Measurements from ENCODE around the gene TMEM247. TPM values are rescaled to one million over a fixed set of nuclear protein-coding genes. Genes with fewer than 3 reads are reported as not detected.

TMEM247 gene
- total RNA-seq, 2 experiments from 2014 or later = not detected

DNA sequence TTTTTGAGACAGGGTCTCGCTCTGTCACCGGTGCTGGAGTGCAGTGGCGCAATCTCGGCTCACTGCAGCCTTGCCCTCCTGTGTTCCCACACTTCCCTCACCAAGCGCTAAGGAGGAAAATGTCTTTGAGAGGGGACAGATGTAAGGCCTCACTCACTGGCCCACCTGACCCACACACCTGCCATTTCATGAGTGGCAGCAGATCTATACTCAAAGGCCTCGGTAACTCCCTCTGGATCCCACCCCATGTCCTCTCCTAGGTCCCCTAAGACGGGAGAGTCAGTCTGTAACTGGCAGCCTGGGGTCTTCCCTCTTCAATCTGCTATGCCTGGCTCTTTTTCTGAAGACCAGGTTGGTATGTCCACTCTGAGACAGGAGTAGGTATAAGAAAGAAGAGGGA lies 12.9 kb downstream of the TMEM247 start:
- no peak overlapping the region for H3K4me3 Mint-ChIP-seq
- peaks cover 3% of the 10 kb centered on the region for H3K4me1 Mint-ChIP-seq
- H3K9me3 Mint-ChIP-seq = no peaks in the 10 kb centered on the region

DNA sequence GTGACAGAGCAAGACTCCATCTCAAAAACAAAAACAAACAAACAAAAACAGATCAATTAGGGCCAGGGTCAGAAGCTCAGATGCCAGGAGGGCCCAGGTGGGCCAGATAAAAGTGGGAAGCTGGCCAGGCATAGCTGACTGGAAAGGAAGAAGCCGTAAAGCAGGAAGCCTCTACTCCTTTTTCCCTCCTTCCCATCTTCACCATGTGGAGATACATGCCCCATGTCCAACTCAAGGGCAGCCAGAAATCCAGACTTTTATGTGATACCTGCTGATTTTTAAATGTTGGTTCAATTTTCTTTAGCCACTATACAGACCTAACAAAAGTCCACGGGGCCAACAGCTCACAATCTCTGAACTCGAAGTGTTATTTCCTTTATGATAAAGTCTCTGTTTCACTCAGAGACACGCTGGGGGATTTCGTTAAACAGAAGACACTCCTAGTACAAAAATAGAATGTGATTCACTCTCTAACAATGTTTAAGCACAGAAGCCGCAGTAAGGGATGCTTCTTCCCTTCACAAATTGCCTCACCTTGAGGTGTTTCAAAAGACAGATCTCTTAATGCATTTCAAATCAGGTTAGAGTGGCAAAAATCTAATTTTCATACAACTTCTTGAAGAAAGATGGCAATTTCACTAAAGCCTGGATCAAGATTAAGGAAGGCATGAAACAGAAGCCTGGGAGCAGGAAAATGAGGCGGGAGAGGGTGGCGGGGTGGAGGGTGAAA lies 14.0 kb downstream of the TMEM247 start:
- no peak overlapping the region for H3K27ac Mint-ChIP-seq
- no peaks in the 10 kb centered on the region for H3K36me3 Mint-ChIP-seq
- peaks cover 2% of the 10 kb centered on the region for H3K27me3 Mint-ChIP-seq
- DNase-seq = no peak
- H3K4me3 Mint-ChIP-seq = no peak overlapping the region
- H3K4me1 Mint-ChIP-seq = peaks cover 3% of the 10 kb centered on the region
- H3K9me3 Mint-ChIP-seq = no peaks in the 10 kb centered on the region

More for the DNA sequence above, 12.9 kb downstream of the TMEM247 start:
- Mint-ChIP-seq H3K27me3 (no peaks in the 10 kb centered on the region), H3K27ac (no peak overlapping the region), H3K36me3 (no peaks in the 10 kb centered on the region)
- no peak for DNase-seq

DNA sequence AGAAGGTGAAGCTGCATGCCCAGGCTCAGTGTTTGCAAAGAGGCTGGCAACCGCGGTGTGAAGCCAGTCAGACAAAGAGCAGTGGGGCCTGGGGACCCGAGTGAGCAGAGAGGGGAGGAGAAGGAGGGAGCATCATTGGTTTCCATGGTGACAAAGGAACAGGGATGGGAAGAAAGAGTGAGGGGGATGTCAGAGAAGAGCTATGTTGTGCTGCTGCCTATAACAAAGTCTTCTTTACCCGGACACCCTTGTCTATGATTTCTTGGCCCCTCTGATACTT lies 14.5 kb downstream of the TMEM247 start:
- Mint-ChIP-seq H3K36me3 (no peaks in the 10 kb centered on the region), H3K4me1 (peaks cover 3% of the 10 kb centered on the region), H3K27ac (no peak overlapping the region), H3K9me3 (no peaks in the 10 kb centered on the region), H3K27me3 (peaks cover 8% of the 10 kb centered on the region), H3K4me3 (no peak overlapping the region)
- DNase-seq = no peak

DNA sequence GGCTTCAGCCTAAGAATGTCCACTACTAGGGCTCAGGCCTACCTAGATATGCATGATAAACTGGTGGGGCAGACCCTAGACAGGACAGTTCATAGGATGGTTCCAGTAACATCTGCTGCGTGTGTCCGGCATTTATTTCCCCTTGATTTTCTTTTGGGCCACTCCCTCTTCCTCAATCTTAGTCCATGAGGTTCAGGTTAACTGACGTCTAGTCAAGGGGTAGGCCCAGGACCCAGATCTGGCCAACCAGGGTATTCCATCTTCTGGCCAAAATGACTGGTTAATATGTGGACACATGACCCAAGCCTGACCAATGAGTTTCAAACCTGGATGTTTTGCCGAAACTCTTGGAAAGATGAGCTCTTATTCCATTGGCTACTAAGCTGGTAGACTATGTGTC lies 15.2 kb downstream of the TMEM247 start:
- H3K36me3 Mint-ChIP-seq = no peaks in the 10 kb centered on the region
- H3K27ac Mint-ChIP-seq = no peak overlapping the region
- peaks cover 9% of the 10 kb centered on the region for H3K27me3 Mint-ChIP-seq
- H3K4me3 Mint-ChIP-seq = no peak overlapping the region
- no peaks in the 10 kb centered on the region for H3K9me3 Mint-ChIP-seq
- H3K4me1 Mint-ChIP-seq = peaks cover 5% of the 10 kb centered on the region
- DNase-seq = no peak

DNA sequence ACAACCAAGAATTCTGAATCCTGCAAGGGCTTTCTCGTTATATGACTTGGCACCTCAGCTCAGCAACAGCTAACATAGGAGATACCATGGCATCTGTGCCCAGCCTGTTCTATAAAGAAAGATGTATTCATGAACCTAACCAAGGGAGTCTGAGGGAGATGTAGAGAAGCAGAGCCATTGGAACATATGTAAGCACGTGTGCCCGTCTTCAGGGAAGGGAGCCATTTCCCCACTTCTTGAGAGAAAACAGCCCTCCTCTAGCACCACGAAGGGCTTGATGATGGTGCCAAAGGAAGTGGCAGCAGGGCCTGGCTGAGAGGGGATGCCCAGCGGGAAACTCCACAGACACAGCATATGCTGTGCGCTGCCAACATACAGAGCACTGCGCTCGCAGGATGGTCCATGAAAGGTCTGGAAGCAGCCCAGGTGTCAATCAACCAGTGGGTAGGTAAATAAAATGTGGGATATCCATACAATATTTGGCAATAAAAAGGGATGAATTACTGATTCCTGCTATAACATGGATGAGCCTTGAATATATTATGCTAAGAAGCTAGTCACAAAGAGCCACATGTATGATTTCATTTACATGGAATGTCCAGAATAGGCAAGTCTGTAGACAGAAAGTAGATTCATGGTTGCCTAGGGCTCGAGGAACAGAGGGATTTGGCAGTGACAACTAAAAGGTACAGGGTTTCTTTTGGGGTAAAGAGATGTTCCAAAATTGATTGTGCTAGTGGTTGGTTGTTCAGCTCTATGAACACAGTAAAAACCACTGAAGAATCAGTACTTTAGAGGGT lies 16.1 kb downstream of the TMEM247 start:
- H3K36me3 Mint-ChIP-seq = no peaks in the 10 kb centered on the region
- peaks cover 13% of the 10 kb centered on the region for H3K4me1 Mint-ChIP-seq
- no peaks in the 10 kb centered on the region for H3K9me3 Mint-ChIP-seq
- H3K27me3 Mint-ChIP-seq = peaks cover 15% of the 10 kb centered on the region
- DNase-seq = no peak
- no peak overlapping the region for H3K4me3 Mint-ChIP-seq
- no peak overlapping the region for H3K27ac Mint-ChIP-seq

DNA sequence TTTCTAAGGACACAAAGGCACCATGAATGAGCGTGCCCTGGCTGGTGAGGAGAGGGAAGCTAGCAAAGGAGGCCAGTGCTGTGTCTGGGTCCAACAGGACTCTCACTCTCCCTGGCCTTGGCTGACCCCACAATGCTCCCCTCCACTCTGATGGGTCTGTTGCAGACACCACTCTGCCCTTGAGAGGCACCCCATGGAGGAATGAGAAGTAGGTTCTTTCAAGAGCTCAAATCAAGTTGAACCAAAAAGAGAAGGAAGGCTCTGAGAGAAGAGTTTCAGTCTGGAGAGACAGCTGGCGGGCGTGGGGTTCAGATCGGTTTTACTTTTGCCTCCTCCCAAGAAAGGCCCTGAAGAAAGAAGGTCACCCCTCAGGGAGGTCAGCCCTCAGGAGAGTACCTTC lies 18.4 kb downstream of the TMEM247 start:
- peaks cover 15% of the 10 kb centered on the region for H3K27me3 Mint-ChIP-seq
- H3K9me3 Mint-ChIP-seq = no peaks in the 10 kb centered on the region
- DNase-seq = no peak
- no peak overlapping the region for H3K4me3 Mint-ChIP-seq
- H3K4me1 Mint-ChIP-seq = peaks cover 11% of the 10 kb centered on the region
- no peak overlapping the region for H3K27ac Mint-ChIP-seq
- no peaks in the 10 kb centered on the region for H3K36me3 Mint-ChIP-seq

DNA sequence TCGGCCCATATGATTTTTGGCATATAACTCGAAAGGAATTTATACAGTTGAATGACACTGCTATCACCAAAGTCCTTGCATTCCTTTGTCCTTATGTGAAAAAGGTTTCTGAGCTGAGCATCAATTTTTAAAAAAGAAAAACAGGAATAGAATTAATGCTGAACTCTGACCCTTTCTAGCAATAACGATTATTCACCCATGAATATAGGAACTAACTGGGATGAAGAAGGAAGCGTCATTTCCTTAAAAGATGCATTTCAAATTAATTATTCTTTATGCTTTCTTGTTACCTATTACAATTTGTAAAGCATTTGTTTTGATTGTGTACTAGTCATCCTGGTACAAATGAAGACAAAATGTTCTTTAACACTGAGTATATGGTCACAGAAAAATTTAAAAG lies 19.3 kb downstream of the TMEM247 start:
- peak overlapping the region; percentile 42 for H3K4me3 Mint-ChIP-seq
- no peaks in the 10 kb centered on the region for H3K36me3 Mint-ChIP-seq
- H3K27ac Mint-ChIP-seq = no peak overlapping the region
- H3K9me3 Mint-ChIP-seq = no peaks in the 10 kb centered on the region
- H3K4me1 Mint-ChIP-seq = peaks cover 11% of the 10 kb centered on the region
- H3K27me3 Mint-ChIP-seq = peaks cover 15% of the 10 kb centered on the region
- DNase-seq = no peak

DNA sequence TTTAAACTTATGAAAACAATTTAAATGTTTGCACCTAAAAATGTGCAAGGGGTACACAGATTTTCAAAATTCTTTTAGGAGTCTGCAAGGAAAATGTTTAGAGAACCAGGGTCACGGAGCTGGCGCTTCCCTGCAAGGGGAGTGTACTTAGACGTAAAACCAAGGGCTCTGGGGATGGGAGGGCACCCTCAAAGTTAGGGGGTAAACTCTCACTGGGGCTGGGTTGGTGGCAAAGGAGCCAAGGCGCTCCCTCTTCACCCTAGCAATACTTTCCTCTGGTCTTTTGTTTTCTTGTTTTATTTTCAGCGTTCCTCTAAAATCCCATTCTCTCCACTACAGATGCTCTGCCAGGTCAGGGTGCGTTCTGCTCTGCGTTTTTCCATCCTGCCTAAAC lies 20.0 kb downstream of the TMEM247 start:
- no peak for DNase-seq
- Mint-ChIP-seq H3K27me3 (peaks cover 15% of the 10 kb centered on the region), H3K9me3 (no peaks in the 10 kb centered on the region), H3K4me1 (peaks cover 11% of the 10 kb centered on the region), H3K4me3 (peak overlapping the region; percentile 93), H3K36me3 (no peaks in the 10 kb centered on the region), H3K27ac (no peak overlapping the region)

DNA sequence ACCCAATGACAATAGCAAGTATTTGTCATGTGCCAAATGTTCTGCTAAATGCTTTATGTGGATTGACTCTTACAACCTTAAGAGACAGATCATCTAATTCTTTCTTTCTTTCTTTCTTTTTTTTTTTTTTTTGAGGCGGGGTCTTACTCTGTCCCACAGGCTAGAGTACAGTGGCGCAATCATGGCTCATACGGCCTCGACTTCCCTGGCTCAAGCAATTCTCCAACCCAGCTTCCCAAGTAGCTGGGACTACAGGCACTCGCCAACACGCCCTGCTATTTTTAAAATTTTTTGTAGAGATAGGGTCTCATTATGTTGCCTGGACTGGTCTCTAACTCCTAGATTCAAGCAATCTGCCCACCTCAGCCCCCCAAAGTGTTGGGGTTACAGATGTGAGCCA lies 21.4 kb downstream of the TMEM247 start:
- H3K27ac Mint-ChIP-seq = no peak overlapping the region
- DNase-seq = no peak

DNA sequence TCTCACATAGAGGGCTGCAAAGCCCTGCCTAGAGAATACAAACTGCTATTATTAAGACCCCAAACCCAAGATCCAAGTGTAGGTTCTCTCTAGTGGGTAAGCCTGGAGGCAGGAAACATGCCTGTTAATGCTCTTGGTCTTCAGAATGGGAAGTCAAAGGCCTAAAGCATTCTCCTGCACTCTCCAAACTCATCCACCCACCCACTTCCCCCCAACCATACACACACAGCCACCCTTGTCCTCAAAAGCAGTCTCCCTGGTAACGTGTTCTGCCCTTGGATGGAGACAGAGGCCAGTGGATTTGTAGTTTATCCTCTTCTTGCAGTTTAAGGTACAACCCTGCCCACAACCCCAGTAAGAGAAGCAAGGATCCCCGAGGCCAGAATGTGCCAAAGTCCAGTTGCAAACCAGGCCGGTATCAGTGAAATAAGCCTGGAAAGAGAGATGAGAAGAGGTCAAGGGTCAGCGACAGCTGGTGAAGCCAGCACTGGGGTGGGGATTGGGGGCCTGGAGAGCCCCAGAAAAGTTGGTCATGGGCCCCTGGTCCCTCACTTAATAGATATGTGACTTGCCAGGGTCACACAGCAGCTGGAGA lies 23.0 kb downstream of the TMEM247 start:
- H3K36me3 Mint-ChIP-seq = no peaks in the 10 kb centered on the region
- H3K27ac Mint-ChIP-seq = no peak overlapping the region
- no peak overlapping the region for H3K4me3 Mint-ChIP-seq
- H3K4me1 Mint-ChIP-seq = peaks cover 11% of the 10 kb centered on the region
- H3K9me3 Mint-ChIP-seq = no peaks in the 10 kb centered on the region
- no peak for DNase-seq
- peaks cover 15% of the 10 kb centered on the region for H3K27me3 Mint-ChIP-seq

More for the DNA sequence above, 21.4 kb downstream of the TMEM247 start:
- Mint-ChIP-seq H3K36me3 (no peaks in the 10 kb centered on the region), H3K27me3 (peaks cover 15% of the 10 kb centered on the region), H3K4me1 (peaks cover 11% of the 10 kb centered on the region), H3K9me3 (no peaks in the 10 kb centered on the region), H3K4me3 (peak overlapping the region; percentile 9)

DNA sequence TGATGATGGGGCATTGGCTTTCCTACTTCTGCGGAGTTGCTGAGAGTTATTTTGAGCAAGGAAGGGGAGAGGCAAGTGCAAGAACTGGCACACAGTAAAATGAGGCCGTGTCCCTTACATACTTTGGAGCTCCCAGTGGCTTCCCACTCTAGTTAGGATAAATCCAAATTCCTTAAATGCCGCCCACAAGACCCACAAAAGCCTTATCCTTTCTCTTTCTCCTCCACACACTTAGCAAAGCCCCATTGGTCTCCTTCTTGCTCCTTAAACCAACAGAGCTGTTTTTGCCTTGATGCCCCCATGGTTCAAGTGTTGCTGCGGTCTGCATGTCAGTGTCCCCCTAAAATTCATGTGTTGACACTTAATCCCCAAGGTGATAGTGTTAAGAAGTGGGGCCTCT lies 24.3 kb downstream of the TMEM247 start:
- Mint-ChIP-seq H3K9me3 (no peaks in the 10 kb centered on the region), H3K27me3 (peaks cover 9% of the 10 kb centered on the region), H3K4me1 (peaks cover 11% of the 10 kb centered on the region), H3K27ac (no peak overlapping the region), H3K36me3 (no peaks in the 10 kb centered on the region), H3K4me3 (no peak overlapping the region)
- DNase-seq = no peak

DNA sequence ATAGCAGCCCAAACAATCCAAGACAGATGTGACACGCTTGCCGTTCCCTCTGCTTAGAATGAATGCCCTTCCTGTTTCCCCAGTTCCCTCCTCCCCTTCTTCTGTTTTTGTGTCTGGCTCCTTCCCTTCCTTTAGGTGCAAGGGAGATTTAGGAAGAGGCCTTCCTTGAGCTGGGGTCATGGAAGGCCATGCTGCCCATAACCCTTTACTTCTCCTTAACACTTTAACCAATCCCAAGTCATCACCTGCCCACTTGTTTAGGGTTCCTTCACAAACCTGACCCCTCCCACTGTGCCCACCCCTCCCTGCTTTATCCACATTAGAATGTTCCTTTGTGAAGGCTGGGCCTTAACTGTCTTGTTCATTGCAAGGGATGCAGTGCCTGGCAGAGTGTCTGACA lies 24.9 kb downstream of the TMEM247 start:
- no peak overlapping the region for H3K4me3 Mint-ChIP-seq
- H3K4me1 Mint-ChIP-seq = peaks cover 11% of the 10 kb centered on the region
- no peak overlapping the region for H3K27ac Mint-ChIP-seq
- no peaks in the 10 kb centered on the region for H3K9me3 Mint-ChIP-seq
- H3K27me3 Mint-ChIP-seq = peaks cover 5% of the 10 kb centered on the region
- no peaks in the 10 kb centered on the region for H3K36me3 Mint-ChIP-seq
- no peak for DNase-seq

DNA sequence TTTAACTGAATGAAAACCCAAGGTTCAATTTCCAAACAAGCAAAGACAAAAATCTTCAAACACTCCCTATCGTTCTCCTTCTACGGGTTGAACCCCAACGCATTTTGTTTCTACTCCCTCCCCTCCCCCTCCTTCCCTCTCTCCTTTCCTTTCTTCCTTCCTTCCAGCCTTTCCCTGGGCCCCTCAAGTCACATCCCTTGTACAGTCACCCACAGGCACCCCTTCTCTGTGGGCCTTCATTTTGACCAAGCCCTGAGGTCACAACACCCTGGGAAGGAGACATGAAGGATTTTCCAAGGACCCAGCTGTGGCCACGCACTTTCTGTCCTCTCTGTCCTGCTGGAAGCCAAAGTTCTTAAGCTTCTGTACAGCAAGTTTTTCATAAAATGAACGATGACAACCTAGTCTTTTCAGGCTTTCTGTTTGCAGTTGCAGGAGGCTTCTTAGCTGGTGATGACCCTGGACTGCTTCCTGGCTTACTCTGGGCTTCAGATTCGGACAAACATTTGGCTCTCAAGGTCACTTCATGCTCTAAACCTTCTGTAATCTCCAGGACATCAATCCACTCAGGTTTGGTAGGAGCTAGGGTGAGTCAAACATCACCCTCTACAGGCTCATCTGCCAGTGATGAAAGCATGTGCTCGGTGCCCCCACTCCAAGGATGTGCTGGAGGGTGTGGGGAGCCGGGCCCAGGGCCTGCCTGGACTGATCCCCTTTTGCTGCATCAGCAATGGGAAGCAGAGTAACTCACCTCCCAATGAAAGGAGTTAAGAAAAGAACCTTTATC lies 25.5 kb downstream of the TMEM247 start:
- Mint-ChIP-seq H3K4me3 (no peak overlapping the region), H3K36me3 (no peaks in the 10 kb centered on the region), H3K4me1 (peaks cover 6% of the 10 kb centered on the region), H3K9me3 (no peaks in the 10 kb centered on the region), H3K27me3 (peaks cover 4% of the 10 kb centered on the region), H3K27ac (no peak overlapping the region)
- DNase-seq = no peak

DNA sequence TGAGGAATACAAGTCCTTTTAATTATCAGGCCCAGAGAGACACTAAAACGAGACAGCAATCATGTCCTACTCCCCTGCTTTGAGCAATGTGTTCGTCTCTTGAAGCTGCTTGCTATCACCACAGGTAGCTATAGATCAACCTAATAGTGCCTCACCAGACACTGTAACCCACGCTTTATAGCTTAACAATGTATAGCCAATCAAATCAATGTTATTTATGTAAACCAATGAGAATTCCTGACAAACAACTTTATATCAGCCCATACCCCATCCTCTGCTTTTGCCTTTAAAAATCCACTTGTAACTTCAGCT lies 26.1 kb downstream of the TMEM247 start:
- Mint-ChIP-seq H3K36me3 (no peaks in the 10 kb centered on the region), H3K4me1 (peaks cover under 1% of the 10 kb centered on the region)

DNA sequence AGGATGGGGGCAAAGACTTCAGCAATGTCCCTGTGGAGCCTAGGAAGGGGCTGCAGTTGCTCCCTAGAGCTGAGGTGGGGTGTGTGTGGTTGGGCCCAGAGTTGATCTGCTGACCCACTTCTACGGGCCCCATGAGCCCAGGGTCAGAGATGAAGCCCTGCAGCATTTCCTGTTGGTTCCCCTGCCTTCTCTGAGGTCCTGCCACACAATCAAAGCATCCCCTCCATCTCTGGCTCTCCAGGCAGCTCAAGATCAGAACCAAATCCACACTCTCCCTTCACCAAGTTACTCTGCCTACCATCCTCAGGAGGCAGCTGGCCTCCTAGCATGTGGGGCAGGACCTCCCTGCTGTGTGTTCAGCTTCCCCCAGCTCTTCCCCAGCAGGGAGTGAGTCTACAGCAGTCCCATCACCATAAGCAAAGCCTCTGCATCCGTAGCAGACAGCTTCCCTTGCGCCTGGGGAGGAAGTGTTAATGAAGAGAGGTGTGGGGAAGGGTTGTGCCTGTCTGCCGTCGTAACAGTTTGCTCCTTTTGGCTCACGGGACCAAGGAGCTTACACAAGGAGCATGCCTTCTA lies 26.9 kb downstream of the TMEM247 start:
- no peak for DNase-seq
- Mint-ChIP-seq H3K4me1 (peaks cover under 1% of the 10 kb centered on the region), H3K36me3 (no peaks in the 10 kb centered on the region), H3K27me3 (no peaks in the 10 kb centered on the region), H3K27ac (no peak overlapping the region), H3K4me3 (no peak overlapping the region), H3K9me3 (no peaks in the 10 kb centered on the region)

More for the DNA sequence above, 26.1 kb downstream of the TMEM247 start:
- DNase-seq = no peak
- H3K27me3 Mint-ChIP-seq = no peaks in the 10 kb centered on the region
- H3K9me3 Mint-ChIP-seq = no peaks in the 10 kb centered on the region
- H3K27ac Mint-ChIP-seq = no peak overlapping the region
- no peak overlapping the region for H3K4me3 Mint-ChIP-seq
